Measurements from ENCODE around the gene C12orf60. TPM values are rescaled to one million over a fixed set of nuclear protein-coding genes. Genes with fewer than 3 reads are reported as not detected.

Gene C12orf60
- total and polyA plus RNA-seq, 4 donors = 0.56 to 1.9 (median 0.99) TPM

- H3K27me3 ChIP-seq (ENCODE audit: control insufficient read depth in 1 of 2, insufficient read depth in 2 of 2, low read length in 1 of 2) = no peaks in the 10 kb centered on the region
- H3K36me3 ChIP-seq (ENCODE audit: control insufficient read depth in 1 of 2, insufficient read depth in 2 of 2, low read length in 1 of 2) = no peaks in the 10 kb centered on the region
- no peak for DNase-seq
- no peak overlapping the region for H3K4me3 ChIP-seq (ENCODE audit: low read length in 2 of 2)
- no peak overlapping the region for H3K27ac ChIP-seq (ENCODE audit: low read depth in 1 of 2, low read length in 2 of 2)
- H3K4me1 ChIP-seq (ENCODE audit: control insufficient read depth in 1 of 2, insufficient read depth in 2 of 2, low read length in 2 of 2) = no peaks in the 10 kb centered on the region
- intact Hi-C loops (cut with DNase I) = no loop called here
- H3K9me3 ChIP-seq (ENCODE audit: control insufficient read depth, low read length) = no peaks in the 10 kb centered on the region
- no peak for ATAC-seq (ENCODE audit: low FRiP score)
- WGBS, 2 donors = 95 to 96% methylated on average over 2 of the region's 2 CpGs
Measured at GRCh38 chr12:14811486-14811885, 8.0 kb downstream of the C12orf60 start.

- no peak for ATAC-seq (ENCODE audit: low FRiP score)
- DNase-seq = no peak
- intact Hi-C loops (cut with DNase I) = no loop called here
- no peaks in the 10 kb centered on the region for H3K36me3 ChIP-seq (ENCODE audit: control insufficient read depth in 1 of 2, insufficient read depth in 2 of 2, low read length in 1 of 2)
- no peaks in the 10 kb centered on the region for H3K9me3 ChIP-seq (ENCODE audit: control insufficient read depth, low read length)
- whole genome bisulfite sequencing, 2 donors = 68 to 76% methylated on average over 3 of the region's 3 CpGs
- H3K4me1 ChIP-seq (ENCODE audit: control insufficient read depth in 1 of 2, insufficient read depth in 2 of 2, low read length in 2 of 2) = no peaks in the 10 kb centered on the region
- no peak within 1 kb of the TSS for H3K4me3 ChIP-seq (ENCODE audit: low read length in 2 of 2)
- no peak within 1 kb of the TSS for H3K27ac ChIP-seq (ENCODE audit: low read depth in 1 of 2, low read length in 2 of 2)
- no peaks in the 10 kb centered on the region for H3K27me3 ChIP-seq (ENCODE audit: control insufficient read depth in 1 of 2, insufficient read depth in 2 of 2, low read length in 1 of 2)
Measured at GRCh38 chr12:14814014-14814413, 10.5 kb downstream of the C12orf60 start, which contains the start of gene SMCO3. SMCO3 (minus strand) TSS chr12:14814182; CDS start chr12:14806680, 7,502 bp downstream.

DNA sequence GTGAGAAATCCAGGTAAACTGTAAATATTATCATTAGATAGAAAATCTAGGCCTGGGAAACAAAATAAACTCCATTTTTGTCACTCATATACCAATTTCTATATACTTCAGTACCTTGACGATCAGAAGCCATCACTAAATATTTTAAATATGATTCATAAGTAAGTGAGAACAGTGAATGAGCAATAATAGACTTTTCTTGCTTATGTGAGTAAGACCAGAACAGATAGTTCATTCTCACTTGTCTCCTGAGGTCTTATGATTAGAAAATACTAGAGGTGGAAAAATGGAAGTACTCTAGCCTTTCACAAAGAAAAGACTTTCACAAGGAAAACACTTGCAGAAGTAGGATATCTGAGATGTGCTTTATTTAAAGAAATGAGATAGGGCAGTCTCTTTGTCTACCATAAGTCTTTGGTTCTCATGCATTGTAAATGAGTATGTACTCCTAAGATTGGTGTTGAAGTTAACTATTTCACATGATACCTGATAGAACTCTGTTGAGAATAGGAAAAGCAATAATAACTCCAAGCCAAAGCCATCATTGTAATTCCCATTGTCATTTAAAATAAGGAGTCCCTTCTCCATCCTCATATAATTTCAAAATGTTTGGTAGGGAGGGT is 20.7 kb downstream of the C12orf60 start:
- DNase-seq (no peak), ATAC-seq (ENCODE audit: low FRiP score) (no peak)
- intact Hi-C loops (cut with DNase I) = no loop called here
- H3K27me3 ChIP-seq (ENCODE audit: control insufficient read depth in 1 of 2, insufficient read depth in 2 of 2, low read length in 1 of 2) = peaks cover 0 to 1% of the 10 kb centered on the region in 2 donors
- H3K4me3 ChIP-seq (ENCODE audit: low read length in 2 of 2) = no peak overlapping the region
- no peak overlapping the region for H3K27ac ChIP-seq (ENCODE audit: low read depth in 1 of 2, low read length in 2 of 2)
- no peaks in the 10 kb centered on the region for H3K9me3 ChIP-seq (ENCODE audit: control insufficient read depth, low read length)
- no peaks in the 10 kb centered on the region for H3K4me1 ChIP-seq (ENCODE audit: control insufficient read depth in 1 of 2, insufficient read depth in 2 of 2, low read length in 2 of 2)
- H3K36me3 ChIP-seq (ENCODE audit: control insufficient read depth in 1 of 2, insufficient read depth in 2 of 2, low read length in 1 of 2) = no peaks in the 10 kb centered on the region
- WGBS, 2 donors = 80 to 84% methylated on average over 1 of the region's 1 CpG

- H3K4me1 ChIP-seq (ENCODE audit: control insufficient read depth in 1 of 2, insufficient read depth in 2 of 2, low read length in 2 of 2) = no peaks in the 10 kb centered on the region
- no peak overlapping the region for H3K27ac ChIP-seq (ENCODE audit: low read depth in 1 of 2, low read length in 2 of 2)
- H3K36me3 ChIP-seq (ENCODE audit: control insufficient read depth in 1 of 2, insufficient read depth in 2 of 2, low read length in 1 of 2) = no peaks in the 10 kb centered on the region
- H3K27me3 ChIP-seq (ENCODE audit: control insufficient read depth in 1 of 2, insufficient read depth in 2 of 2, low read length in 1 of 2) = peaks cover 0 to 1% of the 10 kb centered on the region in 2 donors
- DNase-seq = no peak
- intact Hi-C loops (cut with DNase I) = no loop called here
- ATAC-seq (ENCODE audit: low FRiP score) = no peak
- no peak overlapping the region for H3K4me3 ChIP-seq (ENCODE audit: low read length in 2 of 2)
- H3K9me3 ChIP-seq (ENCODE audit: control insufficient read depth, low read length) = no peaks in the 10 kb centered on the region
Measured at GRCh38 chr12:14825256-14825655, 21.8 kb downstream of the C12orf60 start.

- H3K36me3 ChIP-seq (ENCODE audit: control insufficient read depth in 1 of 2, insufficient read depth in 2 of 2, low read length in 1 of 2) = no peaks in the 10 kb centered on the region
- H3K4me1 ChIP-seq (ENCODE audit: control insufficient read depth in 1 of 2, insufficient read depth in 2 of 2, low read length in 2 of 2) = no peaks in the 10 kb centered on the region
- peaks cover 0 to 1% of the 10 kb centered on the region in 2 donors for H3K27me3 ChIP-seq (ENCODE audit: control insufficient read depth in 1 of 2, insufficient read depth in 2 of 2, low read length in 1 of 2)
- ATAC-seq (ENCODE audit: low FRiP score) = peak; percentile 36
- H3K27ac ChIP-seq (ENCODE audit: low read depth in 1 of 2, low read length in 2 of 2) = peak overlapping the region in 1 of 2 donors; percentile 22
- no peaks in the 10 kb centered on the region for H3K9me3 ChIP-seq (ENCODE audit: control insufficient read depth, low read length)
- 40 to 42% methylated on average over 5 of the region's 5 CpGs for WGBS, 2 donors
- intact Hi-C loops (cut with DNase I) = no loop called here
- no peak overlapping the region for H3K4me3 ChIP-seq (ENCODE audit: low read length in 2 of 2)
- DNase-seq = no peak
Measured at GRCh38 chr12:14826491-14826890, 23.0 kb downstream of the C12orf60 start.

GRCh38 chr12:14827043-14827442 is 23.6 kb downstream of the C12orf60 start:
- intact Hi-C loops (cut with DNase I) = no loop called here
- Histone ChIP-seq H3K36me3 (ENCODE audit: control insufficient read depth in 1 of 2, insufficient read depth in 2 of 2, low read length in 1 of 2) (no peaks in the 10 kb centered on the region), H3K4me3 (ENCODE audit: low read length in 2 of 2) (no peak overlapping the region), H3K27ac (ENCODE audit: low read depth in 1 of 2, low read length in 2 of 2) (no peak overlapping the region), H3K9me3 (ENCODE audit: control insufficient read depth, low read length) (no peaks in the 10 kb centered on the region), H3K27me3 (ENCODE audit: control insufficient read depth in 1 of 2, insufficient read depth in 2 of 2, low read length in 1 of 2) (peaks cover 0 to 1% of the 10 kb centered on the region in 2 donors), H3K4me1 (ENCODE audit: control insufficient read depth in 1 of 2, insufficient read depth in 2 of 2, low read length in 2 of 2) (peaks cover 0 to 3% of the 10 kb centered on the region in 2 donors)
- WGBS, 2 donors = 97 to 98% methylated on average over 2 of the region's 2 CpGs
- DNase-seq = no peak
- no peak for ATAC-seq (ENCODE audit: low FRiP score)

DNA sequence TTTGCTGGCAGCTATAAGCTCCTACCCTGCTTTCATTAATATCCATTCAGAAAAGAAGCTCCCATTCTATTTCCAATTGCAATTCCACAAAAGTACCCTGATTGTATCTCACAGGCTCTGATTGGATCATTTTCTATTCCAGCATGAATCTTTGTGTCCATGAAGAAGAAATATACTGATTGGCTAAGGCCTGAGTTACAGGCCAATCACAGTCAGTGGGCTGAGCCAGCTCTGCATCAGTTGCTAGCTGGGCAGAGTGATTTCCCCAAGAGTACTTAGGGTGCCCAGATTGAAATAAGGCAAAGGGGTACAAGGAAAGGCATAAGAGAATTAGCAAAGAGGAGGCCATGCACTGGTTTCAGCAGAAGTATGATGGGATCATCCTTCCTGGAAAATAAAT is 25.4 kb downstream of the C12orf60 start:
- no peaks in the 10 kb centered on the region for H3K36me3 ChIP-seq (ENCODE audit: control insufficient read depth in 1 of 2, insufficient read depth in 2 of 2, low read length in 1 of 2)
- no peaks in the 10 kb centered on the region for H3K9me3 ChIP-seq (ENCODE audit: control insufficient read depth, low read length)
- no peak overlapping the region for H3K4me3 ChIP-seq (ENCODE audit: low read length in 2 of 2)
- peaks cover 0 to 3% of the 10 kb centered on the region in 2 donors for H3K4me1 ChIP-seq (ENCODE audit: control insufficient read depth in 1 of 2, insufficient read depth in 2 of 2, low read length in 2 of 2)
- intact Hi-C loops (cut with DNase I) = no loop called here
- ATAC-seq (ENCODE audit: low FRiP score) (no peak), DNase-seq (no peak)
- no peaks in the 10 kb centered on the region for H3K27me3 ChIP-seq (ENCODE audit: control insufficient read depth in 1 of 2, insufficient read depth in 2 of 2, low read length in 1 of 2)
- no peak overlapping the region for H3K27ac ChIP-seq (ENCODE audit: low read depth in 1 of 2, low read length in 2 of 2)

DNA sequence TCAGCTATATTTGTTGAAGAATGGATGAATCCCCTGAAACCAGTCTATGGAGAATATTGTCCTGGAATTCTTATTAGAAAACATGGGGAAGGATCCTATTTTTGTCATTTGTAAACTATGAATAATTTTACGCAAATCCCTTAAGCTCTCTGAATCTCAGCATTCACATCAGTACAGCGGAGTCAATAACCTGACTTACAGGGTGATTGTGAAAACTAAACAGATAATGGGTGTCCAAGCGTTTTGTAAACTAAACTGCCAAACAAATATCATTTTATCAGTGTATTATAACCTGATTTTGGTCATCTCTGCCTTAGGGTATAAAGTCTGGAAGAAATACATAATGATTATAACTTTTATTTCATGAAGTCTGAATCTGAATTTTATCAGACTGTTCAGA is 29.9 kb downstream of the C12orf60 start:
- 91 to 93% methylated on average over 3 of the region's 3 CpGs for WGBS, 2 donors
- H3K27ac ChIP-seq (ENCODE audit: low read depth in 1 of 2, low read length in 2 of 2) = no peak overlapping the region
- intact Hi-C loops (cut with DNase I) = no loop called here

GRCh38 chr12:14833952-14834351 is 30.5 kb downstream of the C12orf60 start:
- Histone ChIP-seq H3K27me3 (ENCODE audit: control insufficient read depth in 1 of 2, insufficient read depth in 2 of 2, low read length in 1 of 2) (no peaks in the 10 kb centered on the region), H3K9me3 (ENCODE audit: control insufficient read depth, low read length) (no peaks in the 10 kb centered on the region), H3K36me3 (ENCODE audit: control insufficient read depth in 1 of 2, insufficient read depth in 2 of 2, low read length in 1 of 2) (peaks cover 0 to 2% of the 10 kb centered on the region in 2 donors), H3K4me3 (ENCODE audit: low read length in 2 of 2) (no peak overlapping the region), H3K27ac (ENCODE audit: low read depth in 1 of 2, low read length in 2 of 2) (no peak overlapping the region), H3K4me1 (ENCODE audit: control insufficient read depth in 1 of 2, insufficient read depth in 2 of 2, low read length in 2 of 2) (peaks cover 3% of the 10 kb centered on the region in 2 donors)
- no peak for DNase-seq
- ATAC-seq (ENCODE audit: low FRiP score) = no peak
- 32 to 47% methylated on average over 1 of the region's 1 CpG for WGBS, 2 donors
- intact Hi-C loops (cut with DNase I) = no loop called here

More for the DNA sequence above, 29.9 kb downstream of the C12orf60 start:
- ATAC-seq (ENCODE audit: low FRiP score) (no peak), DNase-seq (no peak)
- Histone ChIP-seq H3K27me3 (ENCODE audit: control insufficient read depth in 1 of 2, insufficient read depth in 2 of 2, low read length in 1 of 2) (no peaks in the 10 kb centered on the region), H3K4me1 (ENCODE audit: control insufficient read depth in 1 of 2, insufficient read depth in 2 of 2, low read length in 2 of 2) (peaks cover 3% of the 10 kb centered on the region in 2 donors), H3K4me3 (ENCODE audit: low read length in 2 of 2) (no peak overlapping the region), H3K9me3 (ENCODE audit: control insufficient read depth, low read length) (no peaks in the 10 kb centered on the region), H3K36me3 (ENCODE audit: control insufficient read depth in 1 of 2, insufficient read depth in 2 of 2, low read length in 1 of 2) (peaks cover 0 to 2% of the 10 kb centered on the region in 2 donors)
